ENCODE results near the gene R3HDM4. TPM values are rescaled to one million over a fixed set of nuclear protein-coding genes. Genes with fewer than 3 reads are reported as not detected.

The R3HDM4 gene
- total RNA-seq, 4 donors from 2014 or later, result 24.1 to 37.3 (median 26.8) TPM

GRCh38 chr19:927351-927779 is 14.3 kb upstream of the R3HDM4 start:
- TF ChIP-seq CTCF (IDR thresholded peaks at IDR 0.05; ENCODE audit: low read depth), result no peak

GRCh38 chr19:926589-927350 is 13.8 kb upstream of the R3HDM4 start:
- TF ChIP-seq CTCF (IDR thresholded peaks at IDR 0.05; ENCODE audit: low read depth), result no peak

GRCh38 chr19:926323-926588 is 13.2 kb upstream of the R3HDM4 start:
- TF ChIP-seq CTCF (IDR thresholded peaks at IDR 0.05; ENCODE audit: low read depth), result no peak

GRCh38 chr19:925526-926322 is 12.7 kb upstream of the R3HDM4 start, which contains the start of gene ARID3A:
Gene ARID3A (plus strand): TSS chr19:926035. CDS start chr19:929529, 3,494 bp downstream.
- TF ChIP-seq CTCF (IDR thresholded peaks at IDR 0.05; ENCODE audit: low read depth), result no peak

GRCh38 chr19:925087-925525 is 12.1 kb upstream of the R3HDM4 start:
- TF ChIP-seq CTCF (IDR thresholded peaks at IDR 0.05; ENCODE audit: low read depth), result no peak

- TF ChIP-seq CTCF (IDR thresholded peaks at IDR 0.05; ENCODE audit: low read depth), result no peak
These were observed 11.6 kb upstream of the R3HDM4 start for GRCh38 chr19:924553-925086.
